CD4-positive, alpha-beta T cell treated with Interleukin-21 for 1 hour (primary cell): ENCODE measurements around the gene NTMT1.

Experiments used
- DNase-seq: peaks from one replicate; pipeline ENCODE4 v3.0.0-alpha.2; 2020

Gene NTMT1

DNA sequence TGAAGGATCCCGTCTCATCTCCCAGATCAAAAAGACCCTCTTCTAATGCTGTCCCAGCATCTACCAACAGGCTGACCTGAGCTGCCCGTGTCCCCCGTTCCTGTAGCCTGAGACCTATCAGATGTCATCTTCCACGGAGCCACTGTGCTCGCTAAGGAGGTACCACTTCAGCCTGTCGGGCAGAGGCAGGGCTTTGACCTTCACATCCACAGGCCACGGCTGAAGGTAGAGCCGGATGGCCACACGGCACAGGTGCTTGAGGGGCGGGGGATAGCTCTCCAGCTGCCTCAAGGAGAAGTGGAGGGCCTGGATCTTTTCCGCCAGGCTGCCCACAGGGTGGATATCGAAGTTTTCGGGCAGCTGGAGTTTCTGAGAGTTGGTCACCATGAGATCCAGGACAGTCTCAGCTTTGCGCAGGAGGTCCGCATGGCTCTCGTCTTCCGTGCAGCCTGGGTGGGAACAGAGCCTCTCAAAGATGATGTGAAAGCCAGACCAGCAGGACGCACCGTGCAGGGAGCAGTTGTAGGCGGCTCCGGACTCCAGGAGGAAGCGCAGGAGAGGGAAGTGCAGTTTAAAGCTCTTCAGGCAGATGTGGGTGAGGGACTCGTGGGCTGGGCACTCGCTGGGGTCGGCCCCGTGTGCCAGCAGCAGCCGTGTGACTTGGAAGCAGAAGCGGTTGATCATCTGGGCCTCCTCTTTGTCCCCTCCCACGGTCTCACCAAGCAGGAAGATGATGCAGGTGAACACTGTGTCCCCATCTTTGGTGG is 11.9 kb downstream of the NTMT1 start:
- no peak for DNase-seq

GRCh38 chr9:129639034-129639630 is 13.2 kb downstream of the NTMT1 start:
- no peak for DNase-seq

GRCh38 chr9:129639756-129640085 is 13.8 kb downstream of the NTMT1 start:
- no peak for DNase-seq

- no peak for DNase-seq
Observed at GRCh38 chr9:129640086-129640870, 14.3 kb downstream of the NTMT1 start.

- DNase-seq: no peak
Observed at GRCh38 chr9:129640871-129641749, 15.1 kb downstream of the NTMT1 start.

DNA sequence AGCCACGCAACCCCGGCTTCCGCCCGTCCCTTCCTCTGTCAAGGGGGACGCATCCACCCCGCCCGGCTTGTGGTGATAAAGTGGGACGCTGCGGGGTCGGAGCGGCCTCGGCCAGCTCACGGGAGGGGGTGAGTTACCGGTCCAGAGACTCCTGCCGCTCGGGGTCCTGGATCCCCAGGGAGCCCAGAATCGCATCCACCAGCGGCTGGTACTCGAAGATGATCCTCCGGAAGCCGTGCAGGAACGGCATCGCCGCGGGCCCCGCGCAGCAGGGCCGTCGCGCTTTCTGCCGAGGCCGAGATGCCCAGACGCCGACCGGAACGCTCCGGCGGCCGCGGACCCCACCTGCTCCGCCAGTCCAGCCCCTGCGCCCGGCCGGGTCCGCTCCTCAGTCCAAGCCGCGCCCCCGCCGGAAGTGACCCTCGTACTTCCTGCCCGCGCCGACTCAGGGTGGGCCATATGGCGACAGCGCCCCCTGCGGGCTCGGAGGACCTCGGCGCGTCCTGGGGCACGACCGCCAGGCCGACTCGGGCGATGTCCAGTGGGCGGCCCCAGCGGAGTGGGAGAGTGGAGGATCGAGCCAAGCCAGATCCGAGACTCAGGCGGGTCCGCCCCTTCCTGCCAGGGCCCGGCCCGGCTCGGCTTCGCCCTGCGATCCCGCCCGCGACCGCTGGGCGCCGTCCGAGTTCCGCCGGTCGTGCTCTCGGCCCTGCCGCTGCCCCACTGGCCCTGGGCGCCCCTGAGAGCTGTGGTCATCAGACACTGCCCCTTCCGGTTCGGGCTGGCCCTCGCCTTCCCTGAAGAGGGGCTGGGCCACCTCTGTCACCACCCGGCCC is 16.0 kb downstream of the NTMT1 start, which contains the start of gene ASB6:
ASB6 (minus strand) TSS at position 402 of the 836 bp plus-strand sequence; CDS start at position 250, 152 bp downstream.
- DNase-seq: peak; percentile 94

DNA sequence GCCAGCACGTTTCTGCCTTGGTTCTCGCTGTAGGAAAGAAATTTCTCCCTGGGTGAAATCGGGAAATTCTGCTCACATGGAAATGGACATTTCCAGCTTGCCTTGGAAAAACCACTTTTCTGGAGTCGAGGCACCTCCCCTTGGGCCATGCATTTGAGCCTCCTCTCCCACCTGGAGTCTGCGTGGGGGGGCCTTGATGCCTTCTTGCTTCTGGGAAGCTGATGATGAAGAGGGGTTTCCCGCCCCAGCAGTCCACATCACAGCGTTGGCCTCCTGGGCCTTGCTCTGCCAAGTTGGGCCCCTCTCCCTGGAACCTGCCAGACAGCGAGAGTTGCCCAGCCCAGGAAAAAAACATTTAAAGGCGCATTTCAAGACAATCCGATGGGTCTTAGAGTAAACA is 17.7 kb downstream of the NTMT1 start:
- DNase-seq: no peak

GRCh38 chr9:129644365-129644764 is 18.4 kb downstream of the NTMT1 start:
- DNase-seq: no peak

- no peak for DNase-seq
Observed at GRCh38 chr9:129644902-129645301, 18.9 kb downstream of the NTMT1 start.

DNA sequence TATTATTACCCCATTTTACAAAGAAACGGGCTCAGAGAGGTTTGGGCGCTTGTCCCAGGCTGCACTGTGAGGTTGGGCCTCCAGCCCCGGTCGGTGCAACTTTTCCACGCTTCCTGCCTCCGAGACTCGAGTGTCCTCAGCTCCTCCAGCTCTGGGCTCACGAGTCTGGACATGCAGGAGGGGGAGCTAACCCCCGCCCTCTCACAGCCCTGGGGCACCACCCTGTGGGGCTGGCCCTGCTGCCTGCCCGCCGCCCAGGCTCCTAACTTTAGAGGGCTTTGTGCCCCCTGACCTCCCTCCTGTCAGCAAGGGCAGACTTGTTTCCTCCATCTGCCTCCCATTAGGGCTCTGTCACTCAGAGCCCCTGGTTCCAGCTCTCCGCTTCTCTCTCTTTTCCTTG is 20.3 kb downstream of the NTMT1 start:
- no peak for DNase-seq

DNA sequence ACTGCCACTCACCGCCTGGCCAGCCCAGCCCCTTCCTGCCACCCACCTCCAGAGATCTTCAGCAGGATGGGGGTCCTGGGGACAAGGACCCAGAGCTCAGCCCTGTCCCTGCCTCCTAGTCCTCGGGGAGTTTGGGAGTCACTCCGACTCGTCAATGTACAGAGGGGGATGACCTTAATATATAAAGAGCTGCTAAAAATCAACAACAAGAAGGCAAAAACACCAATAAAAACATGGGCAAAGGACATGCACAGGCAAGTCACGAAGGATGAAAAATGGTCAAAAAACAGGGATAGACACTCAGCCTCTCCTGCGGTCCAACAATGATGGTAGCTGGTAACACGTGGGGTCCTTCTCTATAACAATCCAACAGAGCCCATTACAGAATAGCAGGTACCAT is 20.7 kb downstream of the NTMT1 start:
- no peak for DNase-seq

- no peak for DNase-seq
Observed at GRCh38 chr9:129647635-129648034, 21.7 kb downstream of the NTMT1 start.

DNA sequence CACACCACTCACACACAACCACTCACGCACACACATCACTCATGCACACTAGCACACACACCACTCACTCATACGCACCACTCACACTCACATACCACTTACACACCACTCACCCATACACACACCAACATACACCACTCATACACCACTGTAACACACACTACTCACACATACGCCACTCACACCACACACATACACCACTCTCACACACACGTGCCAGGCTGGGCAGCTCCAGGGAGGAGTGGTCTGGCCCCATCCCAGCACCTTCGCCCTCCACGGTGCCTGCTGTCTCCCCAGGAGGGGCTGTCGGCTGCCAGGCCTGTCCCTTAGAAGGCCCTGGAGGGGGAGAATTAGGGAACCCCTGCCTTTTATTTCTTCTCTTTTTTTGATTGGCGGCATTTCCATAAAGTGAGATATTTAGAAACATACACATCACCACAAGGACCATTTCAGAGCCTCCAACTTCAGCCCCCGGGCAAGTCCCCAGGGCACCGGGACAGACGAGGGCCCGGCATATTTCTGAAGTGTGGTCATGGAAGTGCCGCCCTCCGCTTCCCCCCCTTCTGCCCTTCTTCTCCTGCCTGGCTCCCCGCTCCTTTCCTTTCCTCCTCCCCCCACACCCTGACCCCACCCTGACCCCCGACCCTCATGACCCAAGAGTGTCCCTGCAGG is 22.3 kb downstream of the NTMT1 start:
- DNase-seq: no peak

GRCh38 chr9:129648764-129649115 is 22.8 kb downstream of the NTMT1 start:
- DNase-seq: no peak

DNA sequence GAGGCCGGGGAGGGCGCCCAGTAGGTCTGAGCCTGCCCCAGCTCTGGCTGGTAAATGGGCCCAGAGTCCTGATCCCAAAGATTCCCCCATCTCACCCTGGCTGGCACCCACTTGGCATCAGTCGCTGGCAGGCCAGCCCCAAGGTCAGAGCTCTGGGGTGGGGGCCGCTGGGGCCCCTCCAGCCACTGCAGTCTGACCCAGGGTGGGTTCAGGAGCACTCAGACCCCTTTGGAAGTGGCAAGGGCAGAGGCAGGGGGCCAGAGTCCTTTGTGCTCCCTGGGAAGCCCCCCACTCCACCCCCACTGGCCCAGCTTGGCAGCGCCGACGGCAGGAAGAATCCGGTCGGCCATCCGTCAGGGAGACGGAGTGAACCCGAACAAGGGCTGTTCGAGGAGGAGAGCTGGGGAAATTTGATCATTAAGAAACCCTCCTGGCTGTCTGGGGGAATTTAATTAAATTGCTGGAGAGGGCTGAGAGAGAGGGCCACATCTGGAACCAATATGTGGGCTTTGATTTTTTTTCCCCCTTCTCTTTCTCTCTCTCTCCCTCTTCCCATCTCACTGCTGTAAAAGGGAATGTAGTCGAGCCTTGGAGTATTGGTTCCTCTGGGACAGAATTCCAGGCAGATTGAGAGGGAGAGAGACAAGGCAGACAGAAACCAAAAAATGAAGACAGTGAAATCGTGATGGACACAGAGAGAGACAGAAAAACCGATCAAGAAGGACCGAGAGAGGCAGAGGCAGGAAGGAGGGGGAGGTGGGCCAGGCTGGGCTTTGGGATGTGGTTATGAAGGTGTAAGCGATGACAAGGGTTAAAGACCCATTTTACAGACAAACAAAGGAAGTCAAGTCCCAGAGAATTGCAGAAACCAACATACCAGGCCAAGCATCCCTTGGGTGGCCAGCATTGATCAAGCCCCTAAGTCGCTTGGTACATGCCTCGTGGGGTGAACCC is 24.0 kb downstream of the NTMT1 start:
- DNase-seq: no peak

- DNase-seq: no peak
Observed at GRCh38 chr9:129650680-129651235, 24.8 kb downstream of the NTMT1 start.

GRCh38 chr9:129653823-129654553 is 28.0 kb downstream of the NTMT1 start:
- no peak for DNase-seq

- no peak for DNase-seq
Observed at GRCh38 chr9:129654554-129655040, 28.6 kb downstream of the NTMT1 start.

DNA sequence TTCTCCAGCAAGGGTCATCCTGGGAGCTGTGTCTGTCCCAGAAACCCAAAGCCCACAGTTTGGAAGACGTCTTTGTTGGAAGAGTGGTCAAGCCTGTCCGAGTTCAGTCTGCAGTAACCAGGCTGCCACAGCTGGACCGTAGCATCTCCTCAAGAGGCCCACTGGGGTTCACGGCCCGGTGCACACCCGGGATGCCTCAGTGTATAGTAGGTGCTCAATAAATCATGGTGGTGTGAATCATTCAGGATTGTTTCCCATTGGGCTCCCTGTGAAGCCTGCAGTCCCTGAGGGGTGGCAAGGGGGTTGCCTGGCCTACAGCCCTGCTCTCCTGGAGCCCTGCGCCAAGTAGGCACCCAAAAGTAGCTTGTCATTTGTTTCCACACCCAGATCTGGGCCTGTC is 29.2 kb downstream of the NTMT1 start:
- no peak for DNase-seq
